SW480 (cell line): ENCODE data around the gene SND1.
"Not testable (repeated sequence)": the region's sequence is repeated elsewhere in the genome, so short reads cannot be mapped to it uniquely, and the experiment has no call there.

Source experiments
- DNase-seq: peaks from one replicate; pipeline ENCODE4 v3.0.0-alpha.2; 2016; ENCODE audit warnings: low spot score

Gene SND1

GRCh38 chr7:128100225-128100948 is 448.4 kb downstream of the SND1 start:
- DNase-seq: no peak

GRCh38 chr7:128100949-128101713 is 449.1 kb downstream of the SND1 start:
- no peak for DNase-seq

- no peak for DNase-seq
These were observed 450.7 kb downstream of the SND1 start for GRCh38 chr7:128102490-128103291.

GRCh38 chr7:128103498-128104107 is 451.6 kb downstream of the SND1 start:
- DNase-seq: no peak

- no peak for DNase-seq
These were observed 452.2 kb downstream of the SND1 start for GRCh38 chr7:128104108-128104742.

GRCh38 chr7:128105228-128106022 is 453.4 kb downstream of the SND1 start:
- no peak for DNase-seq

GRCh38 chr7:128106821-128107220 is 454.8 kb downstream of the SND1 start:
- peak; percentile 13 for DNase-seq

- not testable (repeated sequence) for DNase-seq
These were observed 455.5 kb downstream of the SND1 start for GRCh38 chr7:128107516-128107915.

GRCh38 chr7:128108129-128108528 is 456.1 kb downstream of the SND1 start:
- DNase-seq: no peak

GRCh38 chr7:128108641-128109423 is 456.8 kb downstream of the SND1 start:
- DNase-seq: no peak

GRCh38 chr7:128109424-128109969 is 457.5 kb downstream of the SND1 start:
- DNase-seq: not testable (repeated sequence)

- no peak for DNase-seq
These were observed 458.8 kb downstream of the SND1 start for GRCh38 chr7:128110641-128111364.

- no peak for DNase-seq
These were observed 460.2 kb downstream of the SND1 start for GRCh38 chr7:128112018-128112780.

GRCh38 chr7:128112781-128113221 is 460.8 kb downstream of the SND1 start:
- no peak for DNase-seq

- no peak for DNase-seq
These were observed 461.8 kb downstream of the SND1 start for GRCh38 chr7:128113839-128114238.

GRCh38 chr7:128114806-128115205 is 462.8 kb downstream of the SND1 start:
- DNase-seq: no peak

GRCh38 chr7:128115336-128115820 is 463.4 kb downstream of the SND1 start:
- peak; percentile 75 for DNase-seq
